GM18909 (cell line): Measurements from ENCODE around the gene PCSK2.

Source experiments
- ATAC-seq: cut with Tn5 transposase; IDR thresholded peaks from one replicate; pipeline ENCODE4 v1.9.1; 2021; ENCODE audit warnings: mild to moderate bottlenecking; ENCODE audit not compliant: unreplicated experiment, poor library complexity

The PCSK2 gene

DNA sequence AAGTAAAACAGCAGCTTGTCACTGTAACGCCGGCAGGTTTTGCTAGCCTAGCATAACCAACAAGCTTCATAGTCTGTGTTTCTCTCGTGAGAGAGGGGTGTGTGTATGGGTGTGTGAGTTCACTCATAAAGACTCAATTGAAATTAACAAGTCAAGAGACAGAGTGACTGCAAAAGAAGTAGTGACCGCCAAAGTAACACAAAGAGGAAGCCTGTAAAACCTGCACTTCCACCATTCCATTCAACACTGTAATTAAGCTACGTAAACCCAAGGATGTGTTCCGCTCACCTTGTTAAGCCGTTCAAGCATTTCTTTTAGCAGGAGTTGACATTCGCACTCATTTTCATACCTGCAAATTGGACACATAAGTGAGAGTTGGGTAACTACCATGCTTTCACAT, 297.7 kb downstream of the PCSK2 start:
- ATAC-seq: no peak

DNA sequence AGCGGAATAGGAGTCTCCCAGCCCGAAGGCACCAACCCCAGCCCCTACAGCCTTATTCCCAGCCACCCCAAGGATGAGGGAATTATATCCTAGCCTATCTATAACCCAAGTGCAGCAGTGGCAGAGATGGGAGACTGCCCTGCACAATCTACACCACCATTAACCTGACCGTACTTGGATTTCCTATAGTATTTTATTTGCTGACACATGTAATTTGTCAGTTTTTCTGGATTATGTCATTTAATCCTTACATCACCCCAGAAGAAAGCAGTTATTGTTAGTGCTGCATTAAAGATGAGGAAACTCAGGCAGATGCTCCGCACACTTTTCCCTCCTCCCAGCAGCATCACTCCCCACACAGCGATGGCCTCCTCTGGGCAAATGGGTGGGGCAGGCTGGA, 298.3 kb downstream of the PCSK2 start:
- ATAC-seq: no peak

DNA sequence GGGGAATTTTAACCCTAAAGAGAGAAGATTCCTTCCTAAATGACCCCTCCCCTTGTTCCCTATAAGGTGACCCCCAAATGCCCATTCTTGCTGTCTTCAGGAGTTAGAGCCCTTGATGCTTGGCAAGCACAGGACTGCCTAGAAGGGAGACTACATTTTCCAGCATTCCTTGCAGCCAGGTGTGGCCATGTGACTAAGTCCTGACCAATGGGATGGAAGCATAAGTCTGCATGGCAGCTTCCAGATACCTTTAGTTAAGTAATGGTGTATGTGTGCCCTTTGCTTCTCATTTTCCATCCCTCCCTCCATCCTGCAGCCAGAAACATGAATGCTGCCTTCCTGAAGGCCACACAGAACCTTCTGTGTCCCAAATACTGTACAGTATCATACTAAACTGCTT, 298.8 kb downstream of the PCSK2 start:
- no peak for ATAC-seq

DNA sequence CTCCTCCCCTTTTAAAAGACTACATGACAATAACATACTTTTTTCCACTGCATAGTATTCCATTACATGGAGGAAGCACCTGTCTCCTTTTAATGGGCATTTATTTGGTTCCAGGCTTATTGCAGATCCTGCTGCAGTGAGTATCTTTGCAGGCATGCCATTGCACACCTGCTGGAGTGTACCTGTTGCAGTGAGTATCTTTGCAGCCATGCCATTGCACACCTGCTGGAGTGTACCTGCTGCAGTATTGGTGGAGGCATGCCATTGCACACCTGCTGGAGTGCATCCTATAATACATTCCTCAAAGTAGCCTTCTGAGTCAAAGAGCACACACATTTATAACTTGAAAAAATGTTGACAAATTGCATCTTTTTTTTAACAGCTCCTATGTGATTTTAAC, 302.7 kb downstream of the PCSK2 start:
- ATAC-seq: no peak

DNA sequence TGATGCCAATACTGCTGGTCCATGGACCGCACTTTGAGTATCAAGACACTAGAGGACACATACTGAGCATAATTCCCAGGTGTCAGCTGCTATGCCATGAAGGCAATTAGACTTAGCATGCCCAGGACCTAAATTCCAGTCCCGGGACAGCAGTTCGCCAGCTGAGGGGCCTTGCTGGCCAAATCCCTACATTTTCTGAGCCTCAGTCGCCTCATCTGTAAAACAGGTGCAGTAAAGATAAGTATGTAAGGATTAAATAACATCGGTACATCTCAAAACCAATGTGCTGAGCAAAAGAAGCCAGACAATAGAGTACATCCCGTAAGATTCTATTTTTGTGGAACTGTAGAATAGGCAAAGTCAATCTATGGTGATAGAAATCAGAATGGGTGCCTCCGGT, 303.3 kb downstream of the PCSK2 start:
- no peak for ATAC-seq

DNA sequence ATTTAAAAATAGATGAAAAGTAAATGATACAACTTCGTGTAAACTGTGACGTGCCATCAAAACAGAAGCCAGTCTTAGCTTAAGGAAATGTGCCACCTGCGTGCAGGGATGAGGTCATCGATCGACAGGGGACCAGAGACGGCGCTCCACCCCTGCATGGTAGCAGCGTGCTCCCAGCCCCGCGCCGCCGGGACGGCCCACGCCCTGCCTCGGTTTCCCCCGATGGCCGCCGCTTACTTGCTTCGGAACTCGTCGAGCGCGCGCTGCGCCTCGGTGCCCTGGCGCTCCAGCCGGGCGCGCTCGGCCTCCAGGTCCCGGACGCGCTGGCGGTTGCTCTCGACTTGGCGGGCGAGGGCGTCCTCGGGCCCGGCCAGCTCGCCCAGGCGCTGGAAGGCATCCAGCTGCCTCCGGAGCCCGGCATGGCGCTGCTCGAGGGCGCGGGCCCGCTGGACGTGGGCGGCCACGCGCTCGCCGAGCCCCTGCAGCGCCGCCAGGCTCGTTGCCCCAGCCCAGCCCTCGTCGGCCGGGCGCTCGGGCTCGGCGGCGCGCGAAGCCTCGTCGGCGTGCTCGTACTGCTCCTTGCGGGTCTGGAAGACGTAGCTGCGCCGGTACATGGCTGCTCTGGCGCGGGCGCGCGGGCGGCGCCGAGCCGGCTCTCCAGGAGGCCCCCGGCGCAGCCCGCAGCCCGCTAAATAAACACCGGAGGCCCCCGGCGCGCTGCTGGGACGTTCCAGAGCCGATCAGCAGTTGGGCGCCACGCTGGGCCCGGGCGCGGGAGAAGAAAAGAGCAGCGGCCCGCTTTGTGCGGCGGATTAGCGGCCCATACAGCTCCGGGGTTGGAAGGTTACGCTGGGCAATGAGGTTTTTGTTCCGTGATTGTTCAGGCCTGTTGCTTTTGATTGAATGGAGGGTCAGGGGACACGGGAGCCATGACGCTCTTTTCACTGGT, 304.1 kb downstream of the PCSK2 start, which contains the start of gene BFSP1:
BFSP1 (minus strand) TSS at position 664 of the 949 bp plus-strand sequence; CDS start at position 614, 50 bp downstream.
- ATAC-seq: no peak

DNA sequence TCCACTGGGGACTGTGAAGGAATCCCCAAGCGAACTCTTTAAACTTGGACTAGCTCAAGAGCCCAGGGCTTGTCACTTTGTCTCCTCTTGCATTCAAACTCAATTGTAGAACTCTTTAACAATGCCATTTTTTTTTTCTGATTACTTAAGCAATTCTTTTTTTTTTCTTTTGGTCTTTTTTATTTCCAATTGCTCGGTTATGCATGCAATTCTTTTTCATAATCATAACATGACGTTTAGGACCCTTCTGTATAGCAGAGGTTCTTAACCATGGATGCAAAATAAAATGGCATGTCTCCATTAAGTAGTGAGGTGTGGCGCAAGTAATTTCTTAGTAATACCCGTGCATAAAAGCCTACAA, 304.8 kb downstream of the PCSK2 start:
- no peak for ATAC-seq

DNA sequence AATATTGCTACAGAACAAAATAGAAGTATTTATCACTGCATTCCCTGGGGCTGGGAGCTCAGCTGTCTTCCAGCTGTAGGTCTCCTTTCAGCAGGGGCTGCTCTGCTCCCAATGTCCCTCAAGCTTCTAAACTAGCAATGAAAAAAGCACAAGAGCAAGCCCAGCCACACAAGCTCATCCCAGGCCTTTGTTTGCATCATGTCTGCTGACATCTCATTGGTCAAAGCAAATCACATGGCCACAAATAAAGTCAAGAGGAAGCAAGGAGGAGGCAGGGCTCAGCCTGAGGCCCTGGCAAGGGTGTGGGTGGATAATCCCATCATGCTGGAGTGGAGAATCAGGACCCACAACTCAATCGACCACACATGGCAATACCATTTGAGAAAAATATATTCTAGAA, 306.6 kb downstream of the PCSK2 start:
- ATAC-seq: no peak

DNA sequence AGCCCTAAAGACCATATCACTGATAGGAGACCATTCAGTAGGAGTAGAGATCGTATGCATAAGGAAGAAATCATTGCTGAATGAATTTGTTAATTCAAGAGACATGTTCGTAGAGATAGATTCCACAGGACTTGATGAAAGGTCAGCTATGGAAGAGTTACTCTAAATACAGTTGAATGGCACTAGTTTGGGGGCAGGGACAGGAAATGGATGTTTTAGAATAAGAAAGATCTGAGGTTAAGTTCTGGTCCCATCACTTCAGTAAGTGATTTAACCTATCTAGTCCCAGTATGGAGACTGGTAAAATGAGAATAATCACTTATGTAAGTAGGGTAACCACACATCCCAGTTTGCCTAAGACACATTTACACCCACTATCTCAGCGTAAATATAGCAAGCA, 307.2 kb downstream of the PCSK2 start:
- no peak for ATAC-seq
